ENCODE data around the gene PLXNB3. TPM values are rescaled to one million over a fixed set of nuclear protein-coding genes. Genes with fewer than 3 reads are reported as not detected.

PLXNB3 gene
- total RNA-seq, 1 experiment from 2014 or later: 2.5 TPM

DNA sequence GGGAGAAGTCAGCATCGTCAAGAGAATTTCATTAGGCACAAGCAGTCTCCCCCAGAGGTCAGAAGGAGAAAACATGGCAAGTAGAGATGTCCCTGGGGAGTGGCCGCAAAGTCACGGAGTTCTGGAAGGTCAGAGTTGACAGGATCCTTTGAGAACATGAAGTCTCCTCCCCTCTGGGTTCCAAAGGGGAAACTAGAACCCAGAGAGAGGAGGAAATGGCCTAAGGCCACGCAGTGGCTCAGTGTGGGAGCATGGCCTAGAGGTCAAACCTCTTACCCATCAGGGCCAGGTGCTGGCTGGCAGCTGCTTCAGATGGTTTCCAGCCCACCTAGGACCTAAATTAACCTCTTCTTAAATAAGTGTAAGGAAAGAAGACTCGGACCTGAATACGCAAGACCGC is 29.2 kb downstream of the PLXNB3 start:
- CTCF ChIA-PET: interaction anchor here (1.0 to 1.9 kb wide), 3 partner anchors 11 to 154 kb away, joined by 3 to 6 read pairs (median 4); no protein-coding TSS in a partner anchor
- peaks cover 12% of the 10 kb centered on the region for H3K4me1 Mint-ChIP-seq
- no peak for DNase-seq (ENCODE audit: low spot score)
- H3K4me3 Mint-ChIP-seq: peak overlapping the region; percentile 90
- H3K27ac Mint-ChIP-seq: 0 out of 2 replicates have a peak overlapping the region, but pooled peaks have one; percentile 23
- no peak for ATAC-seq
- TF ChIP-seq, protein P1, sequence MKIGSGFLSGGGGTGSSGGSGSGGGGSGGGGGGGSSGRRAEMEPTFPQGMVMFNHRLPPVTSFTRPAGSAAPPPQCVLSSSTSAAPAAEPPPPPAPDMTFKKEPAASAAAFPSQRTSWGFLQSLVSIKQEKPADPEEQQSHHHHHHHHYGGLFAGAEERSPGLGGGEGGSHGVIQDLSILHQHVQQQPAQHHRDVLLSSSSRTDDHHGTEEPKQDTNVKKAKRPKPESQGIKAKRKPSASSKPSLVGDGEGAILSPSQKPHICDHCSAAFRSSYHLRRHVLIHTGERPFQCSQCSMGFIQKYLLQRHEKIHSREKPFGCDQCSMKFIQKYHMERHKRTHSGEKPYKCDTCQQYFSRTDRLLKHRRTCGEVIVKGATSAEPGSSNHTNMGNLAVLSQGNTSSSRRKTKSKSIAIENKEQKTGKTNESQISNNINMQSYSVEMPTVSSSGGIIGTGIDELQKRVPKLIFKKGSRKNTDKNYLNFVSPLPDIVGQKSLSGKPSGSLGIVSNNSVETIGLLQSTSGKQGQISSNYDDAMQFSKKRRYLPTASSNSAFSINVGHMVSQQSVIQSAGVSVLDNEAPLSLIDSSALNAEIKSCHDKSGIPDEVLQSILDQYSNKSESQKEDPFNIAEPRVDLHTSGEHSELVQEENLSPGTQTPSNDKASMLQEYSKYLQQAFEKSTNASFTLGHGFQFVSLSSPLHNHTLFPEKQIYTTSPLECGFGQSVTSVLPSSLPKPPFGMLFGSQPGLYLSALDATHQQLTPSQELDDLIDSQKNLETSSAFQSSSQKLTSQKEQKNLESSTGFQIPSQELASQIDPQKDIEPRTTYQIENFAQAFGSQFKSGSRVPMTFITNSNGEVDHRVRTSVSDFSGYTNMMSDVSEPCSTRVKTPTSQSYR (CRISPR knock-in tag; IDR thresholded peaks at IDR 0.05): no peak
- TF ChIP-seq, protein P2, sequence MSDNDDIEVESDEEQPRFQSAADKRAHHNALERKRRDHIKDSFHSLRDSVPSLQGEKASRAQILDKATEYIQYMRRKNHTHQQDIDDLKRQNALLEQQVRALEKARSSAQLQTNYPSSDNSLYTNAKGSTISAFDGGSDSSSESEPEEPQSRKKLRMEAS (CRISPR knock-in tag; IDR thresholded peaks at IDR 0.05): no peak
- TF ChIP-seq EMX1 (CRISPR knock-in tag; IDR thresholded peaks at IDR 0.05) (no peak), ZNF416 (CRISPR knock-in tag; IDR thresholded peaks at IDR 0.05) (no peak), NR1H2 (CRISPR knock-in tag; IDR thresholded peaks at IDR 0.05) (no peak), ZNF263 (CRISPR knock-in tag; IDR thresholded peaks at IDR 0.05; ENCODE audit: low read depth) (no peak), TCF7 (CRISPR knock-in tag; IDR thresholded peaks at IDR 0.05; ENCODE audit: low read depth) (no peak), ZNF396 (CRISPR knock-in tag; IDR thresholded peaks at IDR 0.05; ENCODE audit: borderline replicate concordance) (no peak), SMAD3 (CRISPR knock-in tag; IDR thresholded peaks at IDR 0.05; ENCODE audit: borderline replicate concordance) (no peak)
- H3K9me3 Mint-ChIP-seq: no peaks in the 10 kb centered on the region
- POLR2A ChIA-PET: interaction anchor here (1.3 kb wide), 1 partner anchor 15 kb away, joined by 4 read pairs; no protein-coding TSS in a partner anchor
- peaks cover 8% of the 10 kb centered on the region for H3K36me3 Mint-ChIP-seq
- H3K27me3 Mint-ChIP-seq (ENCODE audit: low read depth): no peaks in the 10 kb centered on the region

DNA sequence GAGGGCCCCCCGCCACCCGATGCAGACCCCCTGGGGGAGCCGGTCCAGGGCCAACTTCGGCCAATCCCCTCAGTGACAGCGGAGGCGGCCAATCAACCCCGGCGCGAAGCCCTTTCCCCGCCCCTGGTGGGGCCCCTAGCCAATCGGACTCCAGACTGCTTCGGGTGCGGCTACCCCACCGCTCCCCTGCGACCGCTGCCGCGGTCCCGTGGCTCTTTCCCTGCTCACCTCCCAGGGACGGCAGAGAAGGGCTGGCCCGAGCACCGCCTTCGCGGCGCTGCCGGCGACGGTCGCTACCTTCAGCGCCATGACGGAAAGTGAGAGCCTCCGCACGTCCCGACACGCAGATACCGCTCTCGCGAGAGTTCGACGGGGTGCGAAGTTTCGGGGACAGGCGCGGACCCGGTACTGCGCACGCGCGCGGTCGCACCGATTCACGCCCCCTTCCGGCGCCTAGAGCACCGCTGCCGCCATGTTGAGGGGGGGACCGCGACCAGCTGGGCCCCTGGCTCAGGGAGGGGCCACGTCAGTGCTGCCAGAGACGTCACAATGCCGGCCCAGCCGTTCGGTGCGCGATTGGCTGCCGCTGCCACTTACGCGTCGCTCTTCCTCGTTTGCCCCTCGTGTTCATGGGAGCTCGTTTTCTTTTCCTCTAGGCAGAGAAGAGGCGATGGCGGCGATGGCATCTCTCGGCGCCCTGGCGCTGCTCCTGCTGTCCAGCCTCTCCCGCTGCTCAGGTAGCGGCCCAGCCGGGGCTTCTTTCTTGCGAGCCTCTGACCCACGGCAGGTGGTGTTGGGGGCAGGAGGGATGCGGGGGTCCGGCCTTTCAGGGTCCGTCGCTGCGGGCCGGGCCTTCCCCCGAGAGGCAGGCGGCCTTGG is 30.2 kb downstream of the PLXNB3 start, which contains the start of the genes IDH3G and SSR4:
Gene IDH3G, minus strand, starts transcription at position 358 of the 879 bp plus-strand sequence. Its CDS starts 49 bp downstream, at position 309.
Gene SSR4, plus strand, starts transcription at position 651 of the 879 bp plus-strand sequence. Its CDS starts 20 bp downstream, at position 671.
- H3K9me3 Mint-ChIP-seq: no peaks in the 10 kb centered on the region
- CTCF ChIA-PET: interaction anchor here (0.5 to 1.9 kb wide), 13 partner anchors 12 to 260 kb away, joined by 3 to 8 read pairs (median 3); no protein-coding TSS in a partner anchor
- POLR2A ChIA-PET: interaction anchor here (0.9 to 1.6 kb wide), 5 partner anchors 9 to 117 kb away, joined by 3 to 6 read pairs (median 4); no protein-coding TSS in a partner anchor
- peak; percentile 52 for TF ChIP-seq NFYB (CRISPR knock-in tag; conservative IDR thresholded peaks at IDR 0.05; ENCODE audit: low read depth)
- TF ChIP-seq MYBL2 (CRISPR knock-in tag; IDR thresholded peaks at IDR 0.05): 0 out of 2 replicates have a peak, but pooled peaks have one; percentile 39
- TF ChIP-seq, protein P3, sequence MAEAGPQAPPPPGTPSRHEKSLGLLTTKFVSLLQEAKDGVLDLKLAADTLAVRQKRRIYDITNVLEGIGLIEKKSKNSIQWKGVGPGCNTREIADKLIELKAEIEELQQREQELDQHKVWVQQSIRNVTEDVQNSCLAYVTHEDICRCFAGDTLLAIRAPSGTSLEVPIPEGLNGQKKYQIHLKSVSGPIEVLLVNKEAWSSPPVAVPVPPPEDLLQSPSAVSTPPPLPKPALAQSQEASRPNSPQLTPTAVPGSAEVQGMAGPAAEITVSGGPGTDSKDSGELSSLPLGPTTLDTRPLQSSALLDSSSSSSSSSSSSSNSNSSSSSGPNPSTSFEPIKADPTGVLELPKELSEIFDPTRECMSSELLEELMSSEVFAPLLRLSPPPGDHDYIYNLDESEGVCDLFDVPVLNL (CRISPR knock-in tag; IDR thresholded peaks at IDR 0.05; ENCODE audit: borderline replicate concordance, low read depth): no peak
- TF ChIP-seq, protein P2 (CRISPR knock-in tag; IDR thresholded peaks at IDR 0.05): peak; percentile 90
- TF ChIP-seq FOXP1 (CRISPR knock-in tag; IDR thresholded peaks at IDR 0.05; ENCODE audit: borderline replicate concordance): 0 out of 2 replicates have a peak, but pooled peaks have one; percentile 42
- TF ChIP-seq ZNF232 (CRISPR knock-in tag; IDR thresholded peaks at IDR 0.05): 0 out of 2 replicates have a peak, but pooled peaks have one; percentile 42
- TF ChIP-seq TCF7 (CRISPR knock-in tag; IDR thresholded peaks at IDR 0.05; ENCODE audit: low read depth): 0 out of 2 replicates have a peak, but pooled peaks have one; percentile 46
- TF ChIP-seq, protein P4, sequence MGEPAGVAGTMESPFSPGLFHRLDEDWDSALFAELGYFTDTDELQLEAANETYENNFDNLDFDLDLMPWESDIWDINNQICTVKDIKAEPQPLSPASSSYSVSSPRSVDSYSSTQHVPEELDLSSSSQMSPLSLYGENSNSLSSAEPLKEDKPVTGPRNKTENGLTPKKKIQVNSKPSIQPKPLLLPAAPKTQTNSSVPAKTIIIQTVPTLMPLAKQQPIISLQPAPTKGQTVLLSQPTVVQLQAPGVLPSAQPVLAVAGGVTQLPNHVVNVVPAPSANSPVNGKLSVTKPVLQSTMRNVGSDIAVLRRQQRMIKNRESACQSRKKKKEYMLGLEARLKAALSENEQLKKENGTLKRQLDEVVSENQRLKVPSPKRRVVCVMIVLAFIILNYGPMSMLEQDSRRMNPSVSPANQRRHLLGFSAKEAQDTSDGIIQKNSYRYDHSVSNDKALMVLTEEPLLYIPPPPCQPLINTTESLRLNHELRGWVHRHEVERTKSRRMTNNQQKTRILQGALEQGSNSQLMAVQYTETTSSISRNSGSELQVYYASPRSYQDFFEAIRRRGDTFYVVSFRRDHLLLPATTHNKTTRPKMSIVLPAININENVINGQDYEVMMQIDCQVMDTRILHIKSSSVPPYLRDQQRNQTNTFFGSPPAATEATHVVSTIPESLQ (CRISPR knock-in tag; IDR thresholded peaks at IDR 0.05): 0 out of 2 replicates have a peak, but pooled peaks have one; percentile 30
- peak; percentile 86 for TF ChIP-seq SP1 (CRISPR knock-in tag; conservative IDR thresholded peaks at IDR 0.05)
- TF ChIP-seq TEAD1 (CRISPR knock-in tag; IDR thresholded peaks at IDR 0.05): peak; percentile 22; the same call in 1 of the 2 replicates
- TF ChIP-seq GABPB1 (CRISPR knock-in tag; IDR thresholded peaks at IDR 0.05): peak; percentile 33; the same call in 1 of the 2 replicates
- TF ChIP-seq, protein P5, sequence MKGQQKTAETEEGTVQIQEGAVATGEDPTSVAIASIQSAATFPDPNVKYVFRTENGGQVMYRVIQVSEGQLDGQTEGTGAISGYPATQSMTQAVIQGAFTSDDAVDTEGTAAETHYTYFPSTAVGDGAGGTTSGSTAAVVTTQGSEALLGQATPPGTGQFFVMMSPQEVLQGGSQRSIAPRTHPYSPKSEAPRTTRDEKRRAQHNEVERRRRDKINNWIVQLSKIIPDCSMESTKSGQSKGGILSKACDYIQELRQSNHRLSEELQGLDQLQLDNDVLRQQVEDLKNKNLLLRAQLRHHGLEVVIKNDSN (CRISPR knock-in tag; IDR thresholded peaks at IDR 0.05): no peak
- TF ChIP-seq NFE2L1 (CRISPR knock-in tag; IDR thresholded peaks at IDR 0.05): peak; percentile 54; the same call in 1 of the 2 replicates
- TF ChIP-seq ETV6 (CRISPR knock-in tag; IDR thresholded peaks at IDR 0.05): peak; percentile 86
- TF ChIP-seq, protein P6, sequence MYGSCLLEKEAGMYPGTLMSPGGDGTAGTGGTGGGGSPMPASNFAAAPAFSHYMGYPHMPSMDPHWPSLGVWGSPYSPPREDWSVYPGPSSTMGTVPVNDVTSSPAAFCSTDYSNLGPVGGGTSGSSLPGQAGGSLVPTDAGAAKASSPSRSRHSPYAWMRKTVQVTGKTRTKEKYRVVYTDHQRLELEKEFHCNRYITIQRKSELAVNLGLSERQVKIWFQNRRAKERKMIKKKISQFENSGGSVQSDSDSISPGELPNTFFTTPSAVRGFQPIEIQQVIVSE (CRISPR knock-in tag; IDR thresholded peaks at IDR 0.05; ENCODE audit: borderline replicate concordance): no peak
- TF ChIP-seq CREM (CRISPR knock-in tag; IDR thresholded peaks at IDR 0.05): peak; percentile 77; the same call in 1 of the 2 replicates
- TF ChIP-seq FOXK1 (CRISPR knock-in tag; IDR thresholded peaks at IDR 0.05): peak; percentile 87; the same call in 1 of the 2 replicates

More for the DNA sequence above, 30.2 kb downstream of the PLXNB3 start, which contains the start of the genes IDH3G and SSR4:
- H3K4me1 Mint-ChIP-seq: peaks cover 12% of the 10 kb centered on the region
- peak within 1 kb of the TSS; percentile 90 for H3K4me3 Mint-ChIP-seq
- peak; percentile 90 for DNase-seq (ENCODE audit: low spot score)
- H3K27ac Mint-ChIP-seq: peak within 1 kb of the TSS; percentile 89
- H3K36me3 Mint-ChIP-seq: peaks cover 10% of the 10 kb centered on the region
- no peaks in the 10 kb centered on the region for H3K27me3 Mint-ChIP-seq (ENCODE audit: low read depth)
- ATAC-seq: peak; percentile 90

Data from WTC11 (cell line).